ENCODE data around the gene ME3.

- TF ChIP-seq HOXB5 (CRISPR knock-in tag; IDR thresholded peaks at IDR 0.05), result no peak
- TF ChIP-seq GATA3 (IDR thresholded peaks at IDR 0.05; ENCODE audit: borderline replicate concordance), result no peak
- no peak for TF ChIP-seq JUNB (IDR thresholded peaks at IDR 0.05)
- TF ChIP-seq CHD2 (IDR thresholded peaks at IDR 0.05; ENCODE audit: low read length, partially characterized antibody), result no peak
- no peak for TF ChIP-seq CTCF (IDR thresholded peaks at IDR 0.05)
- TF ChIP-seq ESRRA (IDR thresholded peaks at IDR 0.05; ENCODE audit: borderline replicate concordance, low read length), result no peak
- no peak for TF ChIP-seq TP53 (CRISPR knock-in tag; IDR thresholded peaks at IDR 0.05)
These were observed 103.3 kb downstream of the ME3 start for GRCh38 chr11:86569109-86569508.

Data from A549 (cell line).